ENCODE results near the gene RBKS. TPM values are rescaled to one million over a fixed set of nuclear protein-coding genes. Genes with fewer than 3 reads are reported as not detected.

RBKS gene
- total RNA-seq, 1 experiment from 2014 or later: 1.7 TPM

- H3K36me3 Mint-ChIP-seq: no peaks in the 10 kb centered on the region
- POLR2A ChIA-PET: no interaction called here
- H3K4me1 Mint-ChIP-seq: no peaks in the 10 kb centered on the region
- DNase-seq (ENCODE audit: low spot score) (no peak), ATAC-seq (no peak)
- H3K9me3 Mint-ChIP-seq: no peaks in the 10 kb centered on the region
- CTCF ChIA-PET: no interaction called here
- no peak overlapping the region for H3K27ac Mint-ChIP-seq
- no peak overlapping the region for H3K4me3 Mint-ChIP-seq
- H3K27me3 Mint-ChIP-seq (ENCODE audit: low read depth): peaks cover 9% of the 10 kb centered on the region
- TF ChIP-seq, protein P1, sequence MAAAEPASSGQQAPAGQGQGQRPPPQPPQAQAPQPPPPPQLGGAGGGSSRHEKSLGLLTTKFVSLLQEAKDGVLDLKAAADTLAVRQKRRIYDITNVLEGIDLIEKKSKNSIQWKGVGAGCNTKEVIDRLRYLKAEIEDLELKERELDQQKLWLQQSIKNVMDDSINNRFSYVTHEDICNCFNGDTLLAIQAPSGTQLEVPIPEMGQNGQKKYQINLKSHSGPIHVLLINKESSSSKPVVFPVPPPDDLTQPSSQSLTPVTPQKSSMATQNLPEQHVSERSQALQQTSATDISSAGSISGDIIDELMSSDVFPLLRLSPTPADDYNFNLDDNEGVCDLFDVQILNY (CRISPR knock-in tag; IDR thresholded peaks at IDR 0.05): no peak
- TF ChIP-seq, protein P2, sequence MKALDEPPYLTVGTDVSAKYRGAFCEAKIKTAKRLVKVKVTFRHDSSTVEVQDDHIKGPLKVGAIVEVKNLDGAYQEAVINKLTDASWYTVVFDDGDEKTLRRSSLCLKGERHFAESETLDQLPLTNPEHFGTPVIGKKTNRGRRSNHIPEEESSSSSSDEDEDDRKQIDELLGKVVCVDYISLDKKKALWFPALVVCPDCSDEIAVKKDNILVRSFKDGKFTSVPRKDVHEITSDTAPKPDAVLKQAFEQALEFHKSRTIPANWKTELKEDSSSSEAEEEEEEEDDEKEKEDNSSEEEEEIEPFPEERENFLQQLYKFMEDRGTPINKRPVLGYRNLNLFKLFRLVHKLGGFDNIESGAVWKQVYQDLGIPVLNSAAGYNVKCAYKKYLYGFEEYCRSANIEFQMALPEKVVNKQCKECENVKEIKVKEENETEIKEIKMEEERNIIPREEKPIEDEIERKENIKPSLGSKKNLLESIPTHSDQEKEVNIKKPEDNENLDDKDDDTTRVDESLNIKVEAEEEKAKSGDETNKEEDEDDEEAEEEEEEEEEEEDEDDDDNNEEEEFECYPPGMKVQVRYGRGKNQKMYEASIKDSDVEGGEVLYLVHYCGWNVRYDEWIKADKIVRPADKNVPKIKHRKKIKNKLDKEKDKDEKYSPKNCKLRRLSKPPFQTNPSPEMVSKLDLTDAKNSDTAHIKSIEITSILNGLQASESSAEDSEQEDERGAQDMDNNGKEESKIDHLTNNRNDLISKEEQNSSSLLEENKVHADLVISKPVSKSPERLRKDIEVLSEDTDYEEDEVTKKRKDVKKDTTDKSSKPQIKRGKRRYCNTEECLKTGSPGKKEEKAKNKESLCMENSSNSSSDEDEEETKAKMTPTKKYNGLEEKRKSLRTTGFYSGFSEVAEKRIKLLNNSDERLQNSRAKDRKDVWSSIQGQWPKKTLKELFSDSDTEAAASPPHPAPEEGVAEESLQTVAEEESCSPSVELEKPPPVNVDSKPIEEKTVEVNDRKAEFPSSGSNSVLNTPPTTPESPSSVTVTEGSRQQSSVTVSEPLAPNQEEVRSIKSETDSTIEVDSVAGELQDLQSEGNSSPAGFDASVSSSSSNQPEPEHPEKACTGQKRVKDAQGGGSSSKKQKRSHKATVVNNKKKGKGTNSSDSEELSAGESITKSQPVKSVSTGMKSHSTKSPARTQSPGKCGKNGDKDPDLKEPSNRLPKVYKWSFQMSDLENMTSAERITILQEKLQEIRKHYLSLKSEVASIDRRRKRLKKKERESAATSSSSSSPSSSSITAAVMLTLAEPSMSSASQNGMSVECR (CRISPR knock-in tag; IDR thresholded peaks at IDR 0.05; ENCODE audit: borderline replicate concordance): no peak
- no peak for TF ChIP-seq GABPB1 (CRISPR knock-in tag; IDR thresholded peaks at IDR 0.05)
- TF ChIP-seq, protein P3, sequence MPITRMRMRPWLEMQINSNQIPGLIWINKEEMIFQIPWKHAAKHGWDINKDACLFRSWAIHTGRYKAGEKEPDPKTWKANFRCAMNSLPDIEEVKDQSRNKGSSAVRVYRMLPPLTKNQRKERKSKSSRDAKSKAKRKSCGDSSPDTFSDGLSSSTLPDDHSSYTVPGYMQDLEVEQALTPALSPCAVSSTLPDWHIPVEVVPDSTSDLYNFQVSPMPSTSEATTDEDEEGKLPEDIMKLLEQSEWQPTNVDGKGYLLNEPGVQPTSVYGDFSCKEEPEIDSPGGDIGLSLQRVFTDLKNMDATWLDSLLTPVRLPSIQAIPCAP (CRISPR knock-in tag; IDR thresholded peaks at IDR 0.05): no peak
- no peak for TF ChIP-seq TEAD1 (CRISPR knock-in tag; IDR thresholded peaks at IDR 0.05)
- no peak for TF ChIP-seq ZSCAN18 (CRISPR knock-in tag; IDR thresholded peaks at IDR 0.05)
Measured at GRCh38 chr2:27763907-27764267, 126.3 kb downstream of the RBKS start.

DNA sequence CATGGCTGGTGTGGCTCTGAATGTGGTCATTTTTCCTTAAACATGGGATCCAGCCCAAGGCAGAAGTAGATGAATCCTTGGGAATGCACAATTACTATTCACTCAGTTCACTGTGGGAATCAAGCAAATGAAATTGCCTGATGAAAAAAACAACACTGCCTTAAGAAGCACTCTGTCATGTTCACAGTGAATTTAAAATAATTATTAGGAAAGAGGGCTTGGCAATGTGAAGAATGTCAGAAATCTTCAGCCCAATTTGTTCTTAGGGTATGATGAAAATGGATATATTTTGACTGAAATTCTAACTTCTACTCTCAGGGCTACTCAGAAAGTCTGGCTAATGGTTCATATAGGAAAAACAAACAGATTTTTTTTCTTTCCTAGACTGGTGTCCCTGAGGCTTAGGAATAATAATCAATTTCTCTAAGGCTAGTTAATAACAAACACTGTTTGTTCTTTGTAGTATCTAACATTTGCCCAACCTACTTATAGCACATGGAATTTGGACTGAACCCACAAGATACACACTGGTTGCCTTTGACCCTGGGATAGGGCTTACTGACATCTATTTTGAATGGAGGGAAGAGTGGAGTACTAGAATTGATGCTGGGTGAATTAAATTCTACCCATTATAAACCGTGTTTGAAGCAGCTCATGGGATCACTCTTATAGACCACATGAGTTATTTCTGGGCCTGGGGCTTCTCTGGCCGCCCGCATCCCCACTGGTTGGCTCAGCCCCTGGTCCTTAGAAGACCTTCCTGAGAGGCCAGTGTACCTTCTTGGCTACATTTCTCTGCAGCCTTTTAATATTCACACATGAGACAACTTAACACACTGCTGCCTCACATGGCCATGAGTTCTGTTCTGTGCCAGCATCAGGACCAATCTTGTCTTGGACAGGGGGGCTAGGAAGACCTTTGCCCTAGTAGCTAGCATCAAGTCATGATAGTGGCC, 127.0 kb downstream of the RBKS start:
- ATAC-seq (no peak), DNase-seq (ENCODE audit: low spot score) (no peak)
- ChIA-PET POLR2A (no interaction called here), CTCF (no interaction called here)
- Mint-ChIP-seq H3K36me3 (no peaks in the 10 kb centered on the region), H3K4me3 (no peak overlapping the region), H3K27me3 (ENCODE audit: low read depth) (peaks cover 7% of the 10 kb centered on the region), H3K4me1 (no peaks in the 10 kb centered on the region), H3K27ac (no peak overlapping the region), H3K9me3 (no peaks in the 10 kb centered on the region)
- no peak for TF ChIP-seq ZNF219 (CRISPR knock-in tag; IDR thresholded peaks at IDR 0.05; ENCODE audit: borderline replicate concordance)
- TF ChIP-seq TP53 (CRISPR knock-in tag; IDR thresholded peaks at IDR 0.05): no peak
- TF ChIP-seq, protein P2 (CRISPR knock-in tag; IDR thresholded peaks at IDR 0.05; ENCODE audit: borderline replicate concordance): no peak
- TF ChIP-seq, protein P4, sequence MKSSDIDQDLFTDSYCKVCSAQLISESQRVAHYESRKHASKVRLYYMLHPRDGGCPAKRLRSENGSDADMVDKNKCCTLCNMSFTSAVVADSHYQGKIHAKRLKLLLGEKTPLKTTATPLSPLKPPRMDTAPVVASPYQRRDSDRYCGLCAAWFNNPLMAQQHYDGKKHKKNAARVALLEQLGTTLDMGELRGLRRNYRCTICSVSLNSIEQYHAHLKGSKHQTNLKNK (CRISPR knock-in tag; IDR thresholded peaks at IDR 0.05): no peak
- no peak for TF ChIP-seq ZNF416 (CRISPR knock-in tag; IDR thresholded peaks at IDR 0.05)
- TF ChIP-seq OVOL2 (CRISPR knock-in tag; IDR thresholded peaks at IDR 0.05; ENCODE audit: borderline replicate concordance): no peak
- no peak for TF ChIP-seq STAT6 (CRISPR knock-in tag; conservative IDR thresholded peaks at IDR 0.05; ENCODE audit: low read depth)
- no peak for TF ChIP-seq ZNF425 (CRISPR knock-in tag; conservative IDR thresholded peaks at IDR 0.05)
- TF ChIP-seq, protein P5, sequence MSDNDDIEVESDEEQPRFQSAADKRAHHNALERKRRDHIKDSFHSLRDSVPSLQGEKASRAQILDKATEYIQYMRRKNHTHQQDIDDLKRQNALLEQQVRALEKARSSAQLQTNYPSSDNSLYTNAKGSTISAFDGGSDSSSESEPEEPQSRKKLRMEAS (CRISPR knock-in tag; IDR thresholded peaks at IDR 0.05): no peak

All from WTC11 (cell line).